ENCODE results near the gene CMIP.

The CMIP gene

GRCh38 chr16:81448154-81449131 is 3.8 kb downstream of the CMIP start:
- FAIRE-seq, result no peak

GRCh38 chr16:81449241-81449640 is 4.6 kb downstream of the CMIP start:
- FAIRE-seq, result no peak

- no peak for FAIRE-seq
These were observed 5.4 kb downstream of the CMIP start for GRCh38 chr16:81449899-81450608.

GRCh38 chr16:81450783-81451491 is 6.3 kb downstream of the CMIP start:
- no peak for FAIRE-seq

GRCh38 chr16:81451753-81452680 is 7.4 kb downstream of the CMIP start:
- FAIRE-seq, result no peak

GRCh38 chr16:81453091-81453728 is 8.6 kb downstream of the CMIP start:
- FAIRE-seq, result no peak

- FAIRE-seq, result no peak
These were observed 9.4 kb downstream of the CMIP start for GRCh38 chr16:81454044-81454443.

GRCh38 chr16:81455006-81455405 is 10.4 kb downstream of the CMIP start:
- no peak for FAIRE-seq

- FAIRE-seq, result no peak
These were observed 11.3 kb downstream of the CMIP start for GRCh38 chr16:81455720-81456494.

GRCh38 chr16:81456523-81457325 is 12.1 kb downstream of the CMIP start:
- FAIRE-seq, result no peak

GRCh38 chr16:81457326-81458133 is 12.9 kb downstream of the CMIP start:
- FAIRE-seq, result no peak

GRCh38 chr16:81458149-81458669 is 13.6 kb downstream of the CMIP start:
- FAIRE-seq, result no peak

GRCh38 chr16:81458827-81459598 is 14.4 kb downstream of the CMIP start:
- FAIRE-seq, result no peak

GRCh38 chr16:81460075-81460474 is 15.5 kb downstream of the CMIP start:
- no peak for FAIRE-seq

- no peak for FAIRE-seq
These were observed 16.6 kb downstream of the CMIP start for GRCh38 chr16:81461243-81461642.

- no peak for FAIRE-seq
These were observed 17.2 kb downstream of the CMIP start for GRCh38 chr16:81461766-81462165.

GRCh38 chr16:81462683-81463082 is 18.1 kb downstream of the CMIP start:
- FAIRE-seq, result no peak

- no peak for FAIRE-seq
These were observed 18.8 kb downstream of the CMIP start for GRCh38 chr16:81463296-81463890.
